ENCODE data around the gene PLIN5. TPM values are rescaled to one million over a fixed set of nuclear protein-coding genes. Genes with fewer than 3 reads are reported as not detected.

PLIN5 gene
- total RNA-seq, 1 donor from 2014 or later = 0.54 TPM

GRCh38 chr19:4580961-4581665 is 46.1 kb upstream of the PLIN5 start:
- peak overlapping the region; percentile 82 for H3K4me3 Mint-ChIP-seq (ENCODE audit: unreplicated experiment)
- no peaks in the 10 kb centered on the region for H3K36me3 Mint-ChIP-seq (ENCODE audit: unreplicated experiment)
- peaks cover 16% of the 10 kb centered on the region for H3K9me3 Mint-ChIP-seq (ENCODE audit: unreplicated experiment)
- H3K4me1 Mint-ChIP-seq (ENCODE audit: low read depth, unreplicated experiment) = peaks cover 10% of the 10 kb centered on the region
- TF ChIP-seq, protein P1, sequence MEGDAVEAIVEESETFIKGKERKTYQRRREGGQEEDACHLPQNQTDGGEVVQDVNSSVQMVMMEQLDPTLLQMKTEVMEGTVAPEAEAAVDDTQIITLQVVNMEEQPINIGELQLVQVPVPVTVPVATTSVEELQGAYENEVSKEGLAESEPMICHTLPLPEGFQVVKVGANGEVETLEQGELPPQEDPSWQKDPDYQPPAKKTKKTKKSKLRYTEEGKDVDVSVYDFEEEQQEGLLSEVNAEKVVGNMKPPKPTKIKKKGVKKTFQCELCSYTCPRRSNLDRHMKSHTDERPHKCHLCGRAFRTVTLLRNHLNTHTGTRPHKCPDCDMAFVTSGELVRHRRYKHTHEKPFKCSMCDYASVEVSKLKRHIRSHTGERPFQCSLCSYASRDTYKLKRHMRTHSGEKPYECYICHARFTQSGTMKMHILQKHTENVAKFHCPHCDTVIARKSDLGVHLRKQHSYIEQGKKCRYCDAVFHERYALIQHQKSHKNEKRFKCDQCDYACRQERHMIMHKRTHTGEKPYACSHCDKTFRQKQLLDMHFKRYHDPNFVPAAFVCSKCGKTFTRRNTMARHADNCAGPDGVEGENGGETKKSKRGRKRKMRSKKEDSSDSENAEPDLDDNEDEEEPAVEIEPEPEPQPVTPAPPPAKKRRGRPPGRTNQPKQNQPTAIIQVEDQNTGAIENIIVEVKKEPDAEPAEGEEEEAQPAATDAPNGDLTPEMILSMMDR (IDR thresholded peaks at IDR 0.05; ENCODE audit: partially characterized antibody, unreplicated experiment) = no peak
- peak; percentile 44 for DNase-seq
- peaks cover 20% of the 10 kb centered on the region for H3K27me3 Mint-ChIP-seq (ENCODE audit: unreplicated experiment)
- H3K27ac Mint-ChIP-seq (ENCODE audit: unreplicated experiment) = peak overlapping the region; percentile 89

DNA sequence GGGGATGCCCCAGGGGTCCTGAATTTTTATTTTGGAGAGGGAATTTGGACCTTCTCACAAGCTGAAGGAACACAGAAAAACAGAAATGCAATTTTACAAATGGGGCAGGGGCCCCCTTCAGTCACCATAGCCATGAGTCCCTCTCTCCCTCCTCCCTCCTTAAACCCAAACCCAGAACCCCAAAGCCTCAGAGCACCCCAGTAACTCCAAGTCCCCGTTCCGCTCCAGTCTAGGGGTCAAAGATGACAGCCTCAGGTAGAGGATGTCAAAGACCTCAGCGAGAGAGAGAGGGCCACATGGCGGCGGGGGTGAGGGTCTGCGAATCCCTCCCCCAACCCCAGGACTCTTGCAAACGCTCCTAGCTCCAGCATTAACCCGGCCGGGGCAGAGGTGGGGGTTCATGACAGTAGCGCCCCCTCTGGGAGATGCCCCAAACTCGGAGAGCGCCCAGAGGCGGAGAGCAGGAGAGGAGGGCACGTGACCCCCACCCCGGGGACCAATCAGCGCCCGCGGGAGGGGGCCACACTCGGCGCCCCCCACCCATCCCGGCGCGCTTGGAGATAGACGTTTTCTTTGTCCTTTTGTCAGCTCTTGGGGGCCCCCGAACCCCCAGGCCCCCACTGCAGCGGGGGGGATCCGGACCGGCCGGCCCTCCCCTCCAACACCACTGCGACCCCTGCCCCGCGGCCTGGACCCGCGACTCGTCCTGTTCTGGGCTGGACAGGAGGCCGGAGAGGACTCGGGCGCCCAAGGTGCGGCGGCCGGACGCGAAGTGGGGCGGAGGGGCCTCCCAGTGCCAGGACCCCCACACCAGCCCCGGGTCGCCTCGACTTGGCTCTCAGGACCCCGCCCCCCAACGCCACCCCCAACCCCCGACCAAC is 45.2 kb upstream of the PLIN5 start:
- TF ChIP-seq, protein P1 (IDR thresholded peaks at IDR 0.05; ENCODE audit: partially characterized antibody, unreplicated experiment) = no peak
- Mint-ChIP-seq H3K27me3 (ENCODE audit: unreplicated experiment) (peaks cover 14% of the 10 kb centered on the region), H3K9me3 (ENCODE audit: unreplicated experiment) (peaks cover 15% of the 10 kb centered on the region), H3K36me3 (ENCODE audit: unreplicated experiment) (no peaks in the 10 kb centered on the region), H3K4me1 (ENCODE audit: low read depth, unreplicated experiment) (peaks cover 3% of the 10 kb centered on the region), H3K27ac (ENCODE audit: unreplicated experiment) (peak overlapping the region; percentile 89), H3K4me3 (ENCODE audit: unreplicated experiment) (peak overlapping the region; percentile 92)
- DNase-seq = peak; percentile 57

GRCh38 chr19:4579389-4579788 is 44.4 kb upstream of the PLIN5 start:
- TF ChIP-seq, protein P1 (IDR thresholded peaks at IDR 0.05; ENCODE audit: partially characterized antibody, unreplicated experiment) = no peak
- H3K4me3 Mint-ChIP-seq (ENCODE audit: unreplicated experiment) = peak overlapping the region; percentile 92

DNA sequence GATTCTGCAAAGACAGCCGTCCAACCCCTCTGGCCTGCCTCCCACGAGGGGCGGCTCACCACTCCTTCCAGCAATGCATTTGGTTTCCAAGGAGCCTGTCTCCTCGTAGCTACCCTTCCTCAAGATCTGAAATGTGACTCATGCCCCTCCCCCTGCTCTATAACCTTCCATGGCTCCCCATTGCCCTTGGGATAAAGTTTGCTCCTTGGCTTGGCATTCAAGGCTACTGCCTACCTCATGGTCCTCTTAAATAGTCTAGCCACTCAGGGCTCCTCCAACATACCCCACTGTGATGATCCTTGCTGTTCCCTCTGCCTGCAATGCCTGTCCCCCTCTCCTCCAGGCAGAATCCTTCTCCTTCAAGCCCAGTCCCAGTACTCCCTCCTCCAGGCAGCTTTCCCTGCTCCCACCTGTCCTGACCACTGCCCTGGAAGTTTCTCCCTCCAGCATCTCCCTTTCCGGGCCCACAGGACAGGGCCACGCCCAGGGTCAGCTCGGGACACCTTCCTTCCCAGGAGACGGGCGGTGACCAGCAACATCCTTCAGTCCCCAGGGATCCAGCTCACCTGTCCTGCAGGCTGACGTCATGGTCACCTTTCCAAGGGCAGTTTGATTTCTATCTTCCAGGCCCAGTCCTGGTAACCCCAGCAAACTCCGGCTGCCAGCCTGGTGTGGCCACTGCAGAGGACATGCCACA is 43.7 kb upstream of the PLIN5 start:
- H3K27me3 Mint-ChIP-seq (ENCODE audit: unreplicated experiment) = peaks cover 12% of the 10 kb centered on the region
- H3K27ac Mint-ChIP-seq (ENCODE audit: unreplicated experiment) = peak overlapping the region; percentile 64
- peak overlapping the region; percentile 92 for H3K4me3 Mint-ChIP-seq (ENCODE audit: unreplicated experiment)
- no peak for DNase-seq
- TF ChIP-seq, protein P1 (IDR thresholded peaks at IDR 0.05; ENCODE audit: partially characterized antibody, unreplicated experiment) = no peak
- H3K36me3 Mint-ChIP-seq (ENCODE audit: unreplicated experiment) = no peaks in the 10 kb centered on the region
- H3K4me1 Mint-ChIP-seq (ENCODE audit: low read depth, unreplicated experiment) = peaks cover 3% of the 10 kb centered on the region
- peaks cover 12% of the 10 kb centered on the region for H3K9me3 Mint-ChIP-seq (ENCODE audit: unreplicated experiment)

More at GRCh38 chr19:4579389-4579788, 44.4 kb upstream of the PLIN5 start:
- no peak for DNase-seq
- Mint-ChIP-seq H3K27ac (ENCODE audit: unreplicated experiment) (peak overlapping the region; percentile 64), H3K9me3 (ENCODE audit: unreplicated experiment) (peaks cover 12% of the 10 kb centered on the region), H3K27me3 (ENCODE audit: unreplicated experiment) (peaks cover 12% of the 10 kb centered on the region), H3K36me3 (ENCODE audit: unreplicated experiment) (no peaks in the 10 kb centered on the region), H3K4me1 (ENCODE audit: low read depth, unreplicated experiment) (peaks cover 3% of the 10 kb centered on the region)

Measured in glutamatergic neuron (in vitro differentiated cells).